GM12891 (cell line): ENCODE data around the gene CD300LD.

Experiments
- PAX5 ChIP-seq: IDR thresholded peaks from 2 replicates; pipeline ENCODE4 v1.6.1; 2011; ENCODE audit warnings: low read length, moderate library complexity, mild to moderate bottlenecking; ENCODE audit not compliant: insufficient read depth, severe bottlenecking
- POLR2A ChIP-seq: IDR thresholded peaks from 2 replicates; pipeline ENCODE4 v1.6.1; 2011; ENCODE audit warnings: low read depth, low read length, control low read depth
- POLR2AphosphoS5 ChIP-seq: IDR thresholded peaks from 2 replicates; pipeline ENCODE4 v1.6.1; 2011; ENCODE audit warnings: low read depth, low read length, control low read depth
- POU2F2 ChIP-seq: IDR thresholded peaks from 2 replicates; pipeline ENCODE4 v1.6.1; 2011; ENCODE audit warnings: low read depth, mild to moderate bottlenecking, control low read depth, low read length, moderate library complexity
- SPI1 ChIP-seq: IDR thresholded peaks from 2 replicates; pipeline ENCODE4 v1.6.1; 2011; ENCODE audit warnings: low read depth, low read length, control low read depth
- TAF1 ChIP-seq: IDR thresholded peaks from 2 replicates; pipeline ENCODE4 v1.6.1; 2011; ENCODE audit warnings: low read depth, low read length, control low read depth

DNA sequence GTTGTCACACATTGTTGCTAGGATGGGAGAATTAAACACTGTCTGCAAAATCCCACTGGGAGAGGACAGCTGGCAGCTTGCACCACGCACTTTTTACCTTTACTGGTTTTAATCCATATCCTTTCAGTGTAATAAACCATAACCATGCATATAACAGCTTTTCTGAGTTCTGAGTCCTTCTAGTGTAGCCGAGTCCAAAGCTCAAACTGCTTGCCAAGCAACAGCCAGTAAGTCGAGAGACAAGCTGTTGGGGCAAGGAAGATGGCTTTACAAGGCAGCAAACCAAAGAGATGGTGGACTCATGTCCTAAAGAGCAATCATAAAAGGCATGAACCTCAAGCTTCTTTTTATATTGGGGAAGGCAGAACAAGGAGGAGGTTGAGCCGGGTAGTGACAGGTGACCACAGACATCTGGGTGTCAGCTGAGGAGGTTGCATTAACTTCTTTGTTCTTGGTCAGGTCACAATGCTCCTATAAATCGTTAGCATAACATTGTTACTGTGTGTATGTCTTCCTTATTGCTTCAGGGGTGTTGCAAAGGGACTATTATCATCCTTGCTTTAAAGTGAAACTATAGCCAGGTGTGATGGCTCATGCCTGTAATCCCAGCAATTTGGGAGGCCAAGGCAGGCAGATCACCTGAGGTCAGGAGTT, 17.5 kb downstream of the CD300LD start:
- TF ChIP-seq POLR2AphosphoS5, result no peak
- TF ChIP-seq SPI1, result no peak
- TF ChIP-seq TAF1, result no peak
- no peak for TF ChIP-seq POLR2A
- no peak for TF ChIP-seq POU2F2
- no peak for TF ChIP-seq PAX5
